Measurements from ENCODE around the gene GRN. TPM values are rescaled to one million over a fixed set of nuclear protein-coding genes. Genes with fewer than 3 reads are reported as not detected.
"Not testable (repeated sequence)": the region's sequence is repeated elsewhere in the genome, so short reads cannot be mapped to it uniquely, and the experiment has no call there.

The GRN gene
- total RNA-seq, 1 donor = 382 TPM

DNA sequence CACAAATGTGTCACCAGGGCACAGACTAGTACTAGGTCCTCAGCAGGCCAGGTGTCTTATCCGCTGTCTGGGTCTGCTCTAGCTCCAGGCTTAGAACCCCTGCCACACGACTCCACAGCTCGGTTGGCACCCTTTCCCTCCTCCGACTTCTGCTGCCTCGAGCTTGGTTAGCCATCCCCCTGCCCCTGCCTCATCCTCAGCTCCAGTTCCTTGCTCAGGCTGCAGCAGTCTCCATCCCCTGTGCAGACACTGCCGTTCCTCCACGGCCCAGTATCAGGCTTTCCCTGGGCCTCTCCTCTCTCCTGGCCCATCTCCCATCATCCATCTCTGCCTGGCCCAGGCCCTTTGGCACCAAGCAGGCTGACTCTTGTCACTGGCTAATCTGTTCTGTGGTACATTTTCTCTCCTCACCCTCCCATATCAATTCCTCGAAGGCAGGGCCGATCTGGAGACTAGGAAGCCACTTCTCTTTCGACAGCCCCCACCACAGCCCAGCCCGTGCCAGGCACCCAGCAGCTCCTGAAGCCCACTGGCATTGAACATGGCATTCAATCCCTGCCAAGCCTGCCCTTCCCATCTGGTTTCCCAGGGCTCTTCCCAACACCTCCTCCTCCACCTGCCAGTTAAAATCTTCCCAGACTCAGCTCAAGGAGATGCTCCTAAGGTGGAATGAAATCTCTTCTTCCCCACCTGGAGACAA is 1.4 kb upstream of the GRN start:
- Histone ChIP-seq H3K36me3 (ENCODE audit: insufficient read depth, low read length) (no peaks in the 10 kb centered on the region), H3K4me1 (ENCODE audit: insufficient read depth, low read length) (peaks cover 15% of the 10 kb centered on the region), H3K27me3 (ENCODE audit: insufficient read depth, low read length) (no peaks in the 10 kb centered on the region), H3K4me3 (ENCODE audit: insufficient read depth, low read length) (no peak overlapping the region), H2AFZ (ENCODE audit: low read length) (no peak overlapping the region), H3K79me2 (ENCODE audit: insufficient read depth, low read length) (peaks cover 22% of the 10 kb centered on the region), H3K27ac (ENCODE audit: low read depth, low read length) (no peak overlapping the region), H3K4me2 (ENCODE audit: insufficient read depth, low read length) (no peak overlapping the region), H3K9me3 (ENCODE audit: low read depth, low read length) (no peaks in the 10 kb centered on the region), H4K20me1 (ENCODE audit: insufficient read depth, low read length) (peaks cover 9% of the 10 kb centered on the region)
- TF ChIP-seq, protein P1, sequence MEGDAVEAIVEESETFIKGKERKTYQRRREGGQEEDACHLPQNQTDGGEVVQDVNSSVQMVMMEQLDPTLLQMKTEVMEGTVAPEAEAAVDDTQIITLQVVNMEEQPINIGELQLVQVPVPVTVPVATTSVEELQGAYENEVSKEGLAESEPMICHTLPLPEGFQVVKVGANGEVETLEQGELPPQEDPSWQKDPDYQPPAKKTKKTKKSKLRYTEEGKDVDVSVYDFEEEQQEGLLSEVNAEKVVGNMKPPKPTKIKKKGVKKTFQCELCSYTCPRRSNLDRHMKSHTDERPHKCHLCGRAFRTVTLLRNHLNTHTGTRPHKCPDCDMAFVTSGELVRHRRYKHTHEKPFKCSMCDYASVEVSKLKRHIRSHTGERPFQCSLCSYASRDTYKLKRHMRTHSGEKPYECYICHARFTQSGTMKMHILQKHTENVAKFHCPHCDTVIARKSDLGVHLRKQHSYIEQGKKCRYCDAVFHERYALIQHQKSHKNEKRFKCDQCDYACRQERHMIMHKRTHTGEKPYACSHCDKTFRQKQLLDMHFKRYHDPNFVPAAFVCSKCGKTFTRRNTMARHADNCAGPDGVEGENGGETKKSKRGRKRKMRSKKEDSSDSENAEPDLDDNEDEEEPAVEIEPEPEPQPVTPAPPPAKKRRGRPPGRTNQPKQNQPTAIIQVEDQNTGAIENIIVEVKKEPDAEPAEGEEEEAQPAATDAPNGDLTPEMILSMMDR (IDR thresholded peaks at IDR 0.05; ENCODE audit: extremely low read depth, low read depth, low read length) = no peak
- peak; percentile 23 for DNase-seq (ENCODE audit: insufficient read length, low spot score, missing footprints)

DNA sequence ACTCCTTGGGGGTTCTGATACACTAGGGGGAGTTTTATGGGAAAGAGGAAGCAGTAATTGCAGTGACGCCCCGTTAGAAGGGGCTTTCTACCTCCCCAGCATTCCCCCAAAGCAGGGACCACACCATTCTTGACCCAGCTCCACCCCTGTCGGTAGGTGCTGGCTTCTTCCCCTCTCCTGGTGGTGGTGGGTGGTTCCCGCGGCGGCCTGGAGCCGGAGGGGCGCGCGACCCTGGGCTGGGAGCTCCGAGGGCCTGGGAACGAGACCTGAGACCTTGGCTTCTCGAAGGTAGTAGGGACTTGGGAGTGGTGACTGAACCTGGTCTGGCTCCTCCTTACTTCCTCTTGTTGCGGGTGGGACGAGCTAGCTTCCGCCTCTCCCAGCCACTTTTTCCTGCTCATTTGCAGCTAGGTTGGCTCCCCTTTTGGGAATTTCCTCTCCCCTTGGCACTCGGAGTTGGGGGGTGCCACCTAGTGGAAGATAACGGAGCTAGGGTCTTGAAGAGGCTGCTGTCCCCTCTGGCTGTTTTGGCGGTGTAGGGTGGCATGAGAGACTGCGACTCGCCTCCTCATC is 438 bp downstream of the GRN start:
- H3K4me3 ChIP-seq (ENCODE audit: insufficient read depth, low read length) = peak overlapping the region; percentile 90
- H3K27me3 ChIP-seq (ENCODE audit: insufficient read depth, low read length) = no peaks in the 10 kb centered on the region
- peaks cover 28% of the 10 kb centered on the region for H3K79me2 ChIP-seq (ENCODE audit: insufficient read depth, low read length)
- TF ChIP-seq, protein P1 (IDR thresholded peaks at IDR 0.05; ENCODE audit: extremely low read depth, low read depth, low read length) = peak; percentile 49
- peak overlapping the region; percentile 17 for H3K27ac ChIP-seq (ENCODE audit: low read depth, low read length)
- DNase-seq (ENCODE audit: insufficient read length, low spot score, missing footprints) = peak; percentile 90
- peak overlapping the region; percentile 95 for H3K4me2 ChIP-seq (ENCODE audit: insufficient read depth, low read length)
- peaks cover 12% of the 10 kb centered on the region for H4K20me1 ChIP-seq (ENCODE audit: insufficient read depth, low read length)
- H3K36me3 ChIP-seq (ENCODE audit: insufficient read depth, low read length) = no peaks in the 10 kb centered on the region
- peaks cover 15% of the 10 kb centered on the region for H3K4me1 ChIP-seq (ENCODE audit: insufficient read depth, low read length)
- H2AFZ ChIP-seq (ENCODE audit: low read length) = peak overlapping the region; percentile 35
- H3K9me3 ChIP-seq (ENCODE audit: low read depth, low read length) = no peaks in the 10 kb centered on the region

DNA sequence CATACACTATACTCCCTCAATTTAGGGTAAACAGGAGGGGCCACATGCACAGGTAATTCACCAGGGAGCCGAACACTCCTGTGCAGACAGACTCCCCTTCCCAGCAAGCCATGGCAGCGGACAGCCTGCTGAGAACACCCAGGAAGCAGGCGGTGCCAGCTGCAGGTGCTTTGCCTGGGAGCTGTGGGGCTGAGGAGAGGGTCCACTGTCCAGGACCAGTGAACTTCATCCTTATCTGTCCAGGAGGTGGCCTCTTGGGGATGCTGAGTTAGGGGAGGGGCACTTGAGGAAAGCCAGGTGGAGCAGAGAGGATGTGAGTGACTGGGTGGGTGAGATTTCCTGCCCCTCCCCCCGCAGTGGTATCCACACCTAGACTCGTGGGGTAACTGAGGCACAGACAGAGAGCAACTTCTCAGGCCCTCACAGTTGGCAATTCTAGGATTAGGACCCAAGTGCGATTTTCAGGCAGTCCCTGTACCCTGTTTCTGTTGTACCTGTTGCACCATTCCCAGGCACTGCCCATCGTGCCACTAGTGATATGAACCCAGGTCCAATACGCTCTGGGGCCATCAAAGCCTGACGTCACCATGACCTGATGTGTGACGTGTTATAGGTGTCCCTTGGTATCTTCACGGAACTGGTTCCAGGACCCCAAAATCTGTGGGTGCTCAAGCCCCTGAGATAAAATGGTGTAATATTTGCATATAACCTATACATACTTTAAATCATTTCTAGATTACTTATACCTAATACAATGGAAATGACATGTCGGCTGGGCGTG is 1.2 kb downstream of the GRN start:
- Histone ChIP-seq H4K20me1 (ENCODE audit: insufficient read depth, low read length) (peaks cover 12% of the 10 kb centered on the region), H2AFZ (ENCODE audit: low read length) (peak overlapping the region; percentile 35), H3K27ac (ENCODE audit: low read depth, low read length) (no peak overlapping the region), H3K27me3 (ENCODE audit: insufficient read depth, low read length) (no peaks in the 10 kb centered on the region), H3K79me2 (ENCODE audit: insufficient read depth, low read length) (peaks cover 28% of the 10 kb centered on the region), H3K9me3 (ENCODE audit: low read depth, low read length) (no peaks in the 10 kb centered on the region), H3K4me2 (ENCODE audit: insufficient read depth, low read length) (peak overlapping the region; percentile 95), H3K36me3 (ENCODE audit: insufficient read depth, low read length) (peaks cover 4% of the 10 kb centered on the region), H3K4me1 (ENCODE audit: insufficient read depth, low read length) (peaks cover 15% of the 10 kb centered on the region), H3K4me3 (ENCODE audit: insufficient read depth, low read length) (peak overlapping the region; percentile 90)
- TF ChIP-seq, protein P1 (IDR thresholded peaks at IDR 0.05; ENCODE audit: extremely low read depth, low read depth, low read length) = no peak
- DNase-seq (ENCODE audit: insufficient read length, low spot score, missing footprints) = peak; percentile 62

DNA sequence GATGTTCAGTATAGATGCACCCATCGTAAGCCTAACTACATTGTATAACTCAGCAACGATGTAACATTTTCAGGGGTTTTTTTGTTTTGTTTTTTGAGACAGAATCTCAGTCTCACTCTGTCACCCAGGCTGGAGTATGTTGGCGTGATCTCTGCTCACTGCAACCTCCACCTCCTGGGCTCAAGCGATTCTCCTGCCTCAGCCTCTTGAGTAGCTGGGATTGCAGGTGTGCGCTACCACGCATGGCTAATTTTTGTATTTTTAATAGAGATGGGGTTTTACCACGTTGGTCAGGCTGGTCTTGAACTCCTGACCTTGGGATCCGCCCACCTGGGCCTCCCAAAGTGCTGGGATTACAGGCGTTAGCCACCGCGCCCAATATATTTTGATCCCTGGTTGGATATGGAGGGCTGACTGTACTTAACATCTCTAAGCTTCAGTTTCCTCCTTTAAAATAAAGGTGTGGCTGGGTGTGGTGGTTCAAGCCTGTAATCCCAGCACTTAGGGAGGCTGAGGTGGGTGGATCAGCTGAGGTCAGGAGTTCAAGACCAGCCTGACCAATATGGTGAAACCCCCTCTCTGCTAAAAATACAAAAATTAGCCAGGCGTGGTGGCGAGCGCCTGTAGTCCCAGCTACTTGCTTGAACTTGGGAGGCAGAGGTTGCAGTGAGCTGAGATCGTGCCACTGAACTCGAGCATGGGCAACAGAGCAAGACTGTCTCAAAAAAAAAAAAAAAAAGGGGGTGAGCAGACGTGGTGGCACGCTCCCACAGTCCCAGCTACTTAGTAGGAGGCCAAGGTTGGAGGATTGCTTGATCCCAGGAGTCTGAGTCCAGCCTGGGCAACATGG is 2.3 kb downstream of the GRN start:
- H3K27ac ChIP-seq (ENCODE audit: low read depth, low read length); H3K4me2 ChIP-seq (ENCODE audit: insufficient read depth, low read length); H2AFZ ChIP-seq (ENCODE audit: low read length); H3K27me3 ChIP-seq (ENCODE audit: insufficient read depth, low read length); H3K36me3 ChIP-seq (ENCODE audit: insufficient read depth, low read length); H3K9me3 ChIP-seq (ENCODE audit: low read depth, low read length); H3K4me3 ChIP-seq (ENCODE audit: insufficient read depth, low read length): not testable (repeated sequence)
- Histone ChIP-seq H3K79me2 (ENCODE audit: insufficient read depth, low read length) (peaks cover 28% of the 10 kb centered on the region), H4K20me1 (ENCODE audit: insufficient read depth, low read length) (peaks cover 12% of the 10 kb centered on the region), H3K4me1 (ENCODE audit: insufficient read depth, low read length) (peaks cover 15% of the 10 kb centered on the region)
- DNase-seq (ENCODE audit: insufficient read length, low spot score, missing footprints) = peak; percentile 54
